K562 (cell line): Measurements from ENCODE around the gene RAB31. TPM values are rescaled to one million over a fixed set of nuclear protein-coding genes. Genes with fewer than 3 reads are reported as not detected.

Experiments used
- CHD4 ChIP-seq: fragments of 200-600 bp; sonication (generic); IDR thresholded peaks from 3 replicates; pipeline ENCODE4 v1.6.1; 2012; ENCODE audit warnings: low read depth, mild to moderate bottlenecking, mixed read lengths, low read length, inconsistent platforms; ENCODE audit not compliant: insufficient read depth, insufficient replicate concordance, poor library complexity, severe bottlenecking
- CTBP1 ChIP-seq: fragments of 450-650 bp; IDR thresholded peaks from 2 replicates; pipeline ENCODE4 v1.6.1; 2016; ENCODE audit warnings: borderline replicate concordance
- ETV5 ChIP-seq: sonication (generic); formaldehyde crosslinking; IDR thresholded peaks from 2 replicates; pipeline ENCODE4 v1.4.0; 2020; ENCODE audit warnings: low read depth, mild to moderate bottlenecking, missing genetic modification reagents
- FIP1L1 ChIP-seq: fragments of 200-400 bp; formaldehyde crosslinking; IDR thresholded peaks from 2 replicates; pipeline ENCODE4 v1.6.1; 2018; ENCODE audit warnings: mild to moderate bottlenecking, low read depth, low read length; ENCODE audit not compliant: poor library complexity, severe bottlenecking
- HDAC2 ChIP-seq: fragments of 450-650 bp; IDR thresholded peaks from 2 replicates; pipeline ENCODE4 v1.6.1; 2016; ENCODE audit warnings: mild to moderate bottlenecking
- KLF6 ChIP-seq: fragments of 250-450 bp; sonication (Bioruptor Pico); IDR thresholded peaks from 2 replicates; pipeline ENCODE4 v1.4.0; 2020; ENCODE audit warnings: mild to moderate bottlenecking, moderate library complexity, borderline replicate concordance
- PTTG1 ChIP-seq: fragments of 450-650 bp; IDR thresholded peaks from 2 replicates; pipeline ENCODE4 v1.6.1; 2016; ENCODE audit warnings: low read depth, mild to moderate bottlenecking, missing genetic modification characterization, missing compliant biosample characterization
- RFX1 ChIP-seq: fragments of 450-650 bp; IDR thresholded peaks from 2 replicates; pipeline ENCODE4 v1.6.1; 2016; ENCODE audit warnings: mild to moderate bottlenecking, moderate library complexity
- TBL1XR1 ChIP-seq, 2 experiments: IDR thresholded peaks; 2 replicates each; pipeline ENCODE4 v1.6.1; 2012; ENCODE audit warnings: improper control_type of control experiment in 2 of 2, low read length in 2 of 2, mild to moderate bottlenecking in 1 of 2
- TCF7 ChIP-seq: sonication (generic); IDR thresholded peaks from 2 replicates; pipeline ENCODE4 v1.6.1; 2016; ENCODE audit warnings: antibody characterized with exemption, borderline replicate concordance
- ZC3H8 ChIP-seq: fragments of 450-650 bp; IDR thresholded peaks from 2 replicates; pipeline ENCODE4 v1.6.1; 2017
- ZNF282 ChIP-seq: sonication (generic); formaldehyde crosslinking; IDR thresholded peaks from 2 replicates; pipeline ENCODE4 v1.8.1; 2023; ENCODE audit warnings: missing genetic modification reagents
- ZNF695 ChIP-seq: fragments of 450-650 bp; formaldehyde crosslinking; IDR thresholded peaks from 2 replicates; pipeline ENCODE4 v1.4.0; 2020; ENCODE audit warnings: mild to moderate bottlenecking, moderate library complexity
- ZNF766 ChIP-seq: fragments of 200-800 bp; sonication (Bioruptor generic); conservative IDR thresholded peaks from 2 replicates; pipeline ENCODE4 v1.6.1; 2016; ENCODE audit warnings: missing genetic modification characterization, missing compliant biosample characterization
- polyA plus RNA-seq, 8 experiments: library from polyadenylated mRNA; depleted of rRNA in 4 of 8; stranded (reverse) in 5 of 8; unstranded in 3 of 8; fragments of >200 nt; fragmentation: Nextera tagmentation in 2 of 8; fragmentation: Illumina TruSeq in 1 of 8; extraction: Ambion mirVana in 2 of 8; extraction: Trizol in 1 of 8; gene quantifications; 2 replicates each; pipeline versions ENCODE4 v1.2.1 to v1.2.3, GENCODE V29; 2011 to 2014; ENCODE audit warnings: inconsistent platforms in 1 of 8, missing spikeins in 1 of 8
- total RNA-seq, 7 experiments: library from RNA; depleted of rRNA in 6 of 7; stranded (reverse); fragments of >200 nt in 6 of 7; fragmentation: Illumina TruSeq in 2 of 7; extraction: Trizol in 2 of 7; gene quantifications; 2 replicates each; pipeline versions ENCODE4 v1.2.1 to v1.2.3, GENCODE V29; 2011 to 2021; ENCODE audit warnings: low replicate concordance in 1 of 7
- TF ChIP-seq, protein P1 (sequence below): fragments of 450-650 bp; IDR thresholded peaks from one replicate; pipeline ENCODE4 v1.6.1; 2018; ENCODE audit warnings: mild to moderate bottlenecking, moderate library complexity; ENCODE audit not compliant: partially characterized antibody
- TF ChIP-seq, protein P2 (sequence below): fragments of 450-650 bp; IDR thresholded peaks from 2 replicates; pipeline ENCODE4 v1.6.1; 2016; ENCODE audit warnings: borderline replicate concordance
- TF ChIP-seq, protein P3 (sequence below): IDR thresholded peaks from 2 replicates; pipeline ENCODE4 v1.6.1; 2016; ENCODE audit warnings: missing genetic modification characterization, missing compliant biosample characterization
- TF ChIP-seq, protein P4 (sequence below): IDR thresholded peaks from 2 replicates; pipeline ENCODE4 v1.6.1; 2011; ENCODE audit warnings: borderline replicate concordance, low read depth, mild to moderate bottlenecking, moderate library complexity, low read length; ENCODE audit not compliant: insufficient read depth, poor library complexity, severe bottlenecking
- TF ChIP-seq, protein P5 (sequence below): fragments of 450-650 bp; formaldehyde crosslinking; IDR thresholded peaks from 2 replicates; pipeline ENCODE4 v1.4.0; 2022; ENCODE audit warnings: mild to moderate bottlenecking, moderate library complexity

The RAB31 gene
- total and polyA plus RNA-seq, 9 of the 15 experiments (the other 6 are each of a cell fraction or from before 2014, with no cell fraction given): 20.7 to 70.4 (median 41.3) TPM

DNA sequence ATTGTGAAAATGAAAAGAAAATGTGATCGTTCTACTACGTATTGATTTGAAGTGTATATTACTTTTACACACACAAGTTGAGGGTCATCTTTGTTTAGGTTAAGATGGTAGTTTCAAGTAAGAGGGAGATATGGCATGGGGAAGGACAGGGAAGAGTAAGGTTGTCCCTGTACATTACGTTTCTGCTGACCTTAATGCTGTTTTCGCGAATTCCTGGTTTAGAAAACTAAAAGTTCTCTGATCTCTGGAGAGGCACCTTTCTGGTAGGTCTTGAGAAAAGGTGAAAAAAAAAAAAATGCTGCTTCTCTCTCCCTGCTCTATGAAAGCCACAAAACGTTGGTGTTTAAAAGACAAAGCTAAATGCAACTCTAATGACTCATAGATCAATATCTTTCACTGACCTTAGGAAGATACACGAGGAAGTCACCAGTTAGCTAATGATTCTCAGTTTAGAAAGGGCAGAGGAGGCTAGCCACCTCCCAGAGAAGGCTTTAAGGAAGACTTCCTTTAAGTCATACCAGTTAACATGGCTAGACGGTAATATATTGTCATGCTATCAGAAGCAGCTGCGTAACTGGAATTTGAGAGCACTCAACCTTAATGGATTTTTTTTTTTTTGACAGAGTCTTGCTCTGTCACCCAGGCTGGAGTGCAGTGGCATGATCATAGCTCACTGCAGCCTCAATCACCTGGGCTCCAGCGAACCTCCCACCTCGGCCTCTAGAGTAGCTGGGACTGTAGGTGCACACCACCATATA lies 190.9 kb downstream of the RAB31 start (continued):
- TF ChIP-seq, protein P1, sequence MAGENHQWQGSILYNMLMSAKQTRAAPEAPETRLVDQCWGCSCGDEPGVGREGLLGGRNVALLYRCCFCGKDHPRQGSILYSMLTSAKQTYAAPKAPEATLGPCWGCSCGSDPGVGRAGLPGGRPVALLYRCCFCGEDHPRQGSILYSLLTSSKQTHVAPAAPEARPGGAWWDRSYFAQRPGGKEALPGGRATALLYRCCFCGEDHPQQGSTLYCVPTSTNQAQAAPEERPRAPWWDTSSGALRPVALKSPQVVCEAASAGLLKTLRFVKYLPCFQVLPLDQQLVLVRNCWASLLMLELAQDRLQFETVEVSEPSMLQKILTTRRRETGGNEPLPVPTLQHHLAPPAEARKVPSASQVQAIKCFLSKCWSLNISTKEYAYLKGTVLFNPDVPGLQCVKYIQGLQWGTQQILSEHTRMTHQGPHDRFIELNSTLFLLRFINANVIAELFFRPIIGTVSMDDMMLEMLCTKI: no peak
- TF ChIP-seq PTTG1 (tag) (no peak; the same call in 1 of the 2 replicates), CHD4 (no peak), ZC3H8 (no peak), TBL1XR1 (IDR thresholded peaks at IDR 0.05; ENCODE audit: low read length in 2 of 2) (peak in 1 of 2 experiments; percentile 89; a peak in 2 of 4 replicates), ZNF282 (CRISPR knock-in tag) (no peak), ZNF766 (CRISPR knock-in tag) (peak; percentile 85), CTBP1 (peak; percentile 88), KLF6 (CRISPR knock-in tag) (no peak; the same call in 1 of the 2 replicates), RFX1 (no peak), HDAC2 (peak; percentile 87; the same call in 1 of the 2 replicates), FIP1L1 (no peak), TCF7 (no peak), ZNF695 (CRISPR knock-in tag) (no peak), ETV5 (0 out of 2 replicates have a peak, but pooled peaks have one; percentile 35)
- TF ChIP-seq, protein P2, sequence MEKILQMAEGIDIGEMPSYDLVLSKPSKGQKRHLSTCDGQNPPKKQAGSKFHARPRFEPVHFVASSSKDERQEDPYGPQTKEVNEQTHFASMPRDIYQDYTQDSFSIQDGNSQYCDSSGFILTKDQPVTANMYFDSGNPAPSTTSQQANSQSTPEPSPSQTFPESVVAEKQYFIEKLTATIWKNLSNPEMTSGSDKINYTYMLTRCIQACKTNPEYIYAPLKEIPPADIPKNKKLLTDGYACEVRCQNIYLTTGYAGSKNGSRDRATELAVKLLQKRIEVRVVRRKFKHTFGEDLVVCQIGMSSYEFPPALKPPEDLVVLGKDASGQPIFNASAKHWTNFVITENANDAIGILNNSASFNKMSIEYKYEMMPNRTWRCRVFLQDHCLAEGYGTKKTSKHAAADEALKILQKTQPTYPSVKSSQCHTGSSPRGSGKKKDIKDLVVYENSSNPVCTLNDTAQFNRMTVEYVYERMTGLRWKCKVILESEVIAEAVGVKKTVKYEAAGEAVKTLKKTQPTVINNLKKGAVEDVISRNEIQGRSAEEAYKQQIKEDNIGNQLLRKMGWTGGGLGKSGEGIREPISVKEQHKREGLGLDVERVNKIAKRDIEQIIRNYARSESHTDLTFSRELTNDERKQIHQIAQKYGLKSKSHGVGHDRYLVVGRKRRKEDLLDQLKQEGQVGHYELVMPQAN: peak; percentile 24; the same call in 1 of the 2 replicates
- TF ChIP-seq, protein P3, sequence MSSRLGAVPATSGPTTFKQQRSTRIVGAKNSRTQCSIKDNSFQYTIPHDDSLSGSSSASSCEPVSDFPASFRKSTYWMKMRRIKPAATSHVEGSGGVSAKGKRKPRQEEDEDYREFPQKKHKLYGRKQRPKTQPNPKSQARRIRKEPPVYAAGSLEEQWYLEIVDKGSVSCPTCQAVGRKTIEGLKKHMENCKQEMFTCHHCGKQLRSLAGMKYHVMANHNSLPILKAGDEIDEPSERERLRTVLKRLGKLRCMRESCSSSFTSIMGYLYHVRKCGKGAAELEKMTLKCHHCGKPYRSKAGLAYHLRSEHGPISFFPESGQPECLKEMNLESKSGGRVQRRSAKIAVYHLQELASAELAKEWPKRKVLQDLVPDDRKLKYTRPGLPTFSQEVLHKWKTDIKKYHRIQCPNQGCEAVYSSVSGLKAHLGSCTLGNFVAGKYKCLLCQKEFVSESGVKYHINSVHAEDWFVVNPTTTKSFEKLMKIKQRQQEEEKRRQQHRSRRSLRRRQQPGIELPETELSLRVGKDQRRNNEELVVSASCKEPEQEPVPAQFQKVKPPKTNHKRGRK: no peak
- TF ChIP-seq, protein P4, sequence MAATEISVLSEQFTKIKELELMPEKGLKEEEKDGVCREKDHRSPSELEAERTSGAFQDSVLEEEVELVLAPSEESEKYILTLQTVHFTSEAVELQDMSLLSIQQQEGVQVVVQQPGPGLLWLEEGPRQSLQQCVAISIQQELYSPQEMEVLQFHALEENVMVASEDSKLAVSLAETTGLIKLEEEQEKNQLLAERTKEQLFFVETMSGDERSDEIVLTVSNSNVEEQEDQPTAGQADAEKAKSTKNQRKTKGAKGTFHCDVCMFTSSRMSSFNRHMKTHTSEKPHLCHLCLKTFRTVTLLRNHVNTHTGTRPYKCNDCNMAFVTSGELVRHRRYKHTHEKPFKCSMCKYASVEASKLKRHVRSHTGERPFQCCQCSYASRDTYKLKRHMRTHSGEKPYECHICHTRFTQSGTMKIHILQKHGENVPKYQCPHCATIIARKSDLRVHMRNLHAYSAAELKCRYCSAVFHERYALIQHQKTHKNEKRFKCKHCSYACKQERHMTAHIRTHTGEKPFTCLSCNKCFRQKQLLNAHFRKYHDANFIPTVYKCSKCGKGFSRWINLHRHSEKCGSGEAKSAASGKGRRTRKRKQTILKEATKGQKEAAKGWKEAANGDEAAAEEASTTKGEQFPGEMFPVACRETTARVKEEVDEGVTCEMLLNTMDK: no peak
- TF ChIP-seq, protein P5, sequence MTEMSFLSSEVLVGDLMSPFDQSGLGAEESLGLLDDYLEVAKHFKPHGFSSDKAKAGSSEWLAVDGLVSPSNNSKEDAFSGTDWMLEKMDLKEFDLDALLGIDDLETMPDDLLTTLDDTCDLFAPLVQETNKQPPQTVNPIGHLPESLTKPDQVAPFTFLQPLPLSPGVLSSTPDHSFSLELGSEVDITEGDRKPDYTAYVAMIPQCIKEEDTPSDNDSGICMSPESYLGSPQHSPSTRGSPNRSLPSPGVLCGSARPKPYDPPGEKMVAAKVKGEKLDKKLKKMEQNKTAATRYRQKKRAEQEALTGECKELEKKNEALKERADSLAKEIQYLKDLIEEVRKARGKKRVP (CRISPR knock-in tag): no peak
